ENCODE data around the gene IDH2.
A peak's percentile ranks its signal among the peaks of the same experiment; 100 is the strongest.

Gene IDH2

GRCh38 chr15:90060797-90061196 lies 41.5 kb downstream of the IDH2 start:
- no peaks in the 10 kb centered on the region for H3K36me3 ChIP-seq (ENCODE audit: control insufficient read depth in 1 of 2, insufficient read depth in 2 of 2, low read length in 2 of 2)
- peaks cover 17 to 45% of the 10 kb centered on the region in 2 donors for H3K4me1 ChIP-seq (ENCODE audit: control insufficient read depth in 1 of 2, insufficient read depth in 2 of 2, low read length in 2 of 2)
- no peaks in the 10 kb centered on the region for H3K27me3 ChIP-seq (ENCODE audit: low read depth, low read length)
- no peak overlapping the region for H3K27ac ChIP-seq (ENCODE audit: low read length)
- H3K9me3 ChIP-seq (ENCODE audit: control insufficient read depth in 1 of 2, low read length in 2 of 2), result no peaks in the 10 kb centered on the region
- H3K4me3 ChIP-seq (ENCODE audit: low read depth in 1 of 2, low read length in 2 of 2), result no peak overlapping the region

- no peaks in the 10 kb centered on the region for H3K9me3 ChIP-seq (ENCODE audit: control insufficient read depth in 1 of 2, low read length in 2 of 2)
- peak overlapping the region; percentile 69 for H3K27ac ChIP-seq (ENCODE audit: low read length)
- H3K4me1 ChIP-seq (ENCODE audit: control insufficient read depth in 1 of 2, insufficient read depth in 2 of 2, low read length in 2 of 2), result peaks cover 12 to 37% of the 10 kb centered on the region in 2 donors
- H3K27me3 ChIP-seq (ENCODE audit: low read depth, low read length), result no peaks in the 10 kb centered on the region
- H3K36me3 ChIP-seq (ENCODE audit: control insufficient read depth in 1 of 2, insufficient read depth in 2 of 2, low read length in 2 of 2), result no peaks in the 10 kb centered on the region
- no peak overlapping the region for H3K4me3 ChIP-seq (ENCODE audit: low read depth in 1 of 2, low read length in 2 of 2)
Measured at GRCh38 chr15:90059208-90059985, 42.9 kb downstream of the IDH2 start.

GRCh38 chr15:90058775-90059174 lies 43.5 kb downstream of the IDH2 start:
- Histone ChIP-seq H3K36me3 (ENCODE audit: control insufficient read depth in 1 of 2, insufficient read depth in 2 of 2, low read length in 2 of 2) (no peaks in the 10 kb centered on the region), H3K27me3 (ENCODE audit: low read depth, low read length) (no peaks in the 10 kb centered on the region), H3K27ac (ENCODE audit: low read length) (peak overlapping the region; percentile 69), H3K9me3 (ENCODE audit: control insufficient read depth in 1 of 2, low read length in 2 of 2) (no peaks in the 10 kb centered on the region), H3K4me3 (ENCODE audit: low read depth in 1 of 2, low read length in 2 of 2) (no peak overlapping the region), H3K4me1 (ENCODE audit: control insufficient read depth in 1 of 2, insufficient read depth in 2 of 2, low read length in 2 of 2) (peaks cover 12 to 31% of the 10 kb centered on the region in 2 donors)

GRCh38 chr15:90058308-90058707 lies 44.0 kb downstream of the IDH2 start:
- H3K9me3 ChIP-seq (ENCODE audit: control insufficient read depth in 1 of 2, low read length in 2 of 2), result no peaks in the 10 kb centered on the region
- no peaks in the 10 kb centered on the region for H3K36me3 ChIP-seq (ENCODE audit: control insufficient read depth in 1 of 2, insufficient read depth in 2 of 2, low read length in 2 of 2)
- peak overlapping the region; percentile 56 for H3K27ac ChIP-seq (ENCODE audit: low read length)
- no peaks in the 10 kb centered on the region for H3K27me3 ChIP-seq (ENCODE audit: low read depth, low read length)
- H3K4me1 ChIP-seq (ENCODE audit: control insufficient read depth in 1 of 2, insufficient read depth in 2 of 2, low read length in 2 of 2), result peaks cover 12 to 26% of the 10 kb centered on the region in 2 donors
- H3K4me3 ChIP-seq (ENCODE audit: low read depth in 1 of 2, low read length in 2 of 2), result no peak overlapping the region

GRCh38 chr15:90056529-90056928 lies 45.7 kb downstream of the IDH2 start:
- no peaks in the 10 kb centered on the region for H3K36me3 ChIP-seq (ENCODE audit: control insufficient read depth in 1 of 2, insufficient read depth in 2 of 2, low read length in 2 of 2)
- H3K4me3 ChIP-seq (ENCODE audit: low read depth in 1 of 2, low read length in 2 of 2), result no peak overlapping the region
- H3K27me3 ChIP-seq (ENCODE audit: low read depth, low read length), result no peaks in the 10 kb centered on the region
- peaks cover 3 to 9% of the 10 kb centered on the region in 2 donors for H3K4me1 ChIP-seq (ENCODE audit: control insufficient read depth in 1 of 2, insufficient read depth in 2 of 2, low read length in 2 of 2)
- no peak overlapping the region for H3K27ac ChIP-seq (ENCODE audit: low read length)
- no peaks in the 10 kb centered on the region for H3K9me3 ChIP-seq (ENCODE audit: control insufficient read depth in 1 of 2, low read length in 2 of 2)

GRCh38 chr15:90055182-90055581 lies 47.1 kb downstream of the IDH2 start:
- H3K27ac ChIP-seq (ENCODE audit: low read length), result no peak overlapping the region
- H3K36me3 ChIP-seq (ENCODE audit: control insufficient read depth in 1 of 2, insufficient read depth in 2 of 2, low read length in 2 of 2), result no peaks in the 10 kb centered on the region
- peaks cover 0 to 4% of the 10 kb centered on the region in 2 donors for H3K4me1 ChIP-seq (ENCODE audit: control insufficient read depth in 1 of 2, insufficient read depth in 2 of 2, low read length in 2 of 2)
- no peak overlapping the region for H3K4me3 ChIP-seq (ENCODE audit: low read depth in 1 of 2, low read length in 2 of 2)
- no peaks in the 10 kb centered on the region for H3K27me3 ChIP-seq (ENCODE audit: low read depth, low read length)
- no peaks in the 10 kb centered on the region for H3K9me3 ChIP-seq (ENCODE audit: control insufficient read depth in 1 of 2, low read length in 2 of 2)

GRCh38 chr15:90054618-90055097 lies 47.6 kb downstream of the IDH2 start:
- no peak overlapping the region for H3K27ac ChIP-seq (ENCODE audit: low read length)
- no peak overlapping the region for H3K4me3 ChIP-seq (ENCODE audit: low read depth in 1 of 2, low read length in 2 of 2)
- peaks cover 0 to 4% of the 10 kb centered on the region in 2 donors for H3K4me1 ChIP-seq (ENCODE audit: control insufficient read depth in 1 of 2, insufficient read depth in 2 of 2, low read length in 2 of 2)
- no peaks in the 10 kb centered on the region for H3K27me3 ChIP-seq (ENCODE audit: low read depth, low read length)
- H3K36me3 ChIP-seq (ENCODE audit: control insufficient read depth in 1 of 2, insufficient read depth in 2 of 2, low read length in 2 of 2), result no peaks in the 10 kb centered on the region
- H3K9me3 ChIP-seq (ENCODE audit: control insufficient read depth in 1 of 2, low read length in 2 of 2), result no peaks in the 10 kb centered on the region

- Histone ChIP-seq H3K27me3 (ENCODE audit: low read depth, low read length) (no peaks in the 10 kb centered on the region), H3K9me3 (ENCODE audit: control insufficient read depth in 1 of 2, low read length in 2 of 2) (no peaks in the 10 kb centered on the region), H3K4me1 (ENCODE audit: control insufficient read depth in 1 of 2, insufficient read depth in 2 of 2, low read length in 2 of 2) (peaks cover 0 to 4% of the 10 kb centered on the region in 2 donors), H3K27ac (ENCODE audit: low read length) (no peak overlapping the region), H3K36me3 (ENCODE audit: control insufficient read depth in 1 of 2, insufficient read depth in 2 of 2, low read length in 2 of 2) (no peaks in the 10 kb centered on the region), H3K4me3 (ENCODE audit: low read depth in 1 of 2, low read length in 2 of 2) (no peak overlapping the region)
Measured at GRCh38 chr15:90053685-90054466, 48.4 kb downstream of the IDH2 start.

GRCh38 chr15:90051874-90052273 lies 50.4 kb downstream of the IDH2 start:
- no peak overlapping the region for H3K4me3 ChIP-seq (ENCODE audit: low read depth in 1 of 2, low read length in 2 of 2)
- H3K4me1 ChIP-seq (ENCODE audit: control insufficient read depth in 1 of 2, insufficient read depth in 2 of 2, low read length in 2 of 2), result peaks cover 4 to 12% of the 10 kb centered on the region in 2 donors
- no peaks in the 10 kb centered on the region for H3K27me3 ChIP-seq (ENCODE audit: low read depth, low read length)
- no peak overlapping the region for H3K27ac ChIP-seq (ENCODE audit: low read length)
- H3K36me3 ChIP-seq (ENCODE audit: control insufficient read depth in 1 of 2, insufficient read depth in 2 of 2, low read length in 2 of 2), result no peaks in the 10 kb centered on the region
- no peaks in the 10 kb centered on the region for H3K9me3 ChIP-seq (ENCODE audit: control insufficient read depth in 1 of 2, low read length in 2 of 2)

GRCh38 chr15:90049666-90050604 lies 52.3 kb downstream of the IDH2 start:
- no peaks in the 10 kb centered on the region for H3K27me3 ChIP-seq (ENCODE audit: low read depth, low read length)
- peaks cover 9 to 18% of the 10 kb centered on the region in 2 donors for H3K4me1 ChIP-seq (ENCODE audit: control insufficient read depth in 1 of 2, insufficient read depth in 2 of 2, low read length in 2 of 2)
- H3K27ac ChIP-seq (ENCODE audit: low read length), result no peak overlapping the region
- H3K36me3 ChIP-seq (ENCODE audit: control insufficient read depth in 1 of 2, insufficient read depth in 2 of 2, low read length in 2 of 2), result no peaks in the 10 kb centered on the region
- no peaks in the 10 kb centered on the region for H3K9me3 ChIP-seq (ENCODE audit: control insufficient read depth in 1 of 2, low read length in 2 of 2)
- H3K4me3 ChIP-seq (ENCODE audit: low read depth in 1 of 2, low read length in 2 of 2), result no peak overlapping the region

GRCh38 chr15:90049030-90049429 lies 53.2 kb downstream of the IDH2 start:
- H3K4me1 ChIP-seq (ENCODE audit: control insufficient read depth in 1 of 2, insufficient read depth in 2 of 2, low read length in 2 of 2), result peaks cover 9 to 18% of the 10 kb centered on the region in 2 donors
- no peak overlapping the region for H3K4me3 ChIP-seq (ENCODE audit: low read depth in 1 of 2, low read length in 2 of 2)
- no peaks in the 10 kb centered on the region for H3K36me3 ChIP-seq (ENCODE audit: control insufficient read depth in 1 of 2, insufficient read depth in 2 of 2, low read length in 2 of 2)
- H3K27me3 ChIP-seq (ENCODE audit: low read depth, low read length), result no peaks in the 10 kb centered on the region
- H3K27ac ChIP-seq (ENCODE audit: low read length), result no peak overlapping the region
- no peaks in the 10 kb centered on the region for H3K9me3 ChIP-seq (ENCODE audit: control insufficient read depth in 1 of 2, low read length in 2 of 2)
